Stimulated activated CD8-positive, alpha-beta memory T cell treated with anti-CD3 and anti-CD28 coated beads, Interleukin-12 subunit alpha, Interleukin-12 subunit beta, amount 100 ng/mL, for 1 hour (primary cell): ENCODE data around the gene TSHR.
A peak's percentile ranks its signal among the peaks of the same experiment; 100 is the strongest.
"Not testable (repeated sequence)": the region's sequence is repeated elsewhere in the genome, so short reads cannot be mapped to it uniquely, and the experiment has no call there.

Experiments
- DNase-seq: peaks from one replicate; pipeline ENCODE4 v3.0.0-alpha.2; 2020; ENCODE audit warnings: low read depth

Gene TSHR

DNA sequence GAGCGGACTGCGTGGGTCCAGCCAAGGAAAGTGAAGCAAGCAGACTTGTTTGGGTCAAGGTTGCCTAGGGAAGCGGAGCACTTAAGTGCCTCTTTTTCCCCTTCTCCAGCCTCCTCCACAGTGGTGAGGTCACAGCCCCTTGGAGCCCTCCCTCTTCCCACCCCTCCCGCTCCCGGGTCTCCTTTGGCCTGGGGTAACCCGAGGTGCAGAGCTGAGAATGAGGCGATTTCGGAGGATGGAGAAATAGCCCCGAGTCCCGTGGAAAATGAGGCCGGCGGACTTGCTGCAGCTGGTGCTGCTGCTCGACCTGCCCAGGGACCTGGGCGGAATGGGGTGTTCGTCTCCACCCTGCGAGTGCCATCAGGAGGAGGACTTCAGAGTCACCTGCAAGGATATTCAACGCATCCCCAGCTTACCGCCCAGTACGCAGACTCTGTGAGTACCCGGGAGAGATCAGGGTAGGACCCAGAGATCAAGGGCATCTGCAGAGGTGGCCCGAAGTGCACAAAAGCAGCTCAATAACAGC lies at the start of gene TSHR:
Gene TSHR, plus strand, starts transcription at position 206 of the 526 bp plus-strand sequence. Its CDS starts 60 bp downstream, at position 266.
- no peak for DNase-seq

DNA sequence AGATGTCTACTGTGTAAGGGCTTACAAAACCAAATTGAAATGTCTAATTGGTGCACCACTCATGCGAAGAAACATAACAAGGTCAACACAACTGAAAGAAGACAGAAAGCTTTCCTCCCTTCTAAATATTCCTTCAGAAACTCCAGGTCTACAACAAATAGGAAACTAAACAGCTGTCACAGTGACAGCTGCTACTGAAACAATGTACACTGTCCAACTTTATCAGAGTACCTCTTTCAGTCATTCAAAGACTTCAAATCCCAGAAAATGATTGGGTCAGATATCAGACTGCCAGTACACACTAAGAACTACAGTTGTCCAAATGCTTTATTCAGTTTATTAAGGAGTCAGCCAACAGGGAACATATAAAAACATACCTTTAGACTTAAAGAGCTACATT lies 49.1 kb upstream of the TSHR start:
- no peak for DNase-seq

DNA sequence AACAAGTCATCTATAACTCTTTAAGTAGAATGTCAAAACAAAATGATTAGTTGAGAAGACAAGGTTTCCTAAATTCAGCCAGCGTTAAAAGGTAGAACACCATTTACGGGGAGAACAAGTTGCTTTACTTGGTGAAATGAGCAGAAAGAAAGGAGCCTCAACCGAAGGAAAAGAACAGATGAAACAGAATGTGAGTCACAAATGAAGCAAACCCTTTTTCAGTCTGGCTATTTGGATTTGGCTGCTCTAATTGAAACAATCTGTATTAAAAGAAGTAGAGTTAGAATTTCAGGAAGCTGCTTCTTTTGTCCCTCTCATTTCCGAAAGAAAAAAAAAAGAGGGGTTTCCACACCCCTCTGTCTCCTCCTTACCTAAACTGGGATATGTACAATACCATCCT lies 48.5 kb upstream of the TSHR start:
- no peak for DNase-seq

DNA sequence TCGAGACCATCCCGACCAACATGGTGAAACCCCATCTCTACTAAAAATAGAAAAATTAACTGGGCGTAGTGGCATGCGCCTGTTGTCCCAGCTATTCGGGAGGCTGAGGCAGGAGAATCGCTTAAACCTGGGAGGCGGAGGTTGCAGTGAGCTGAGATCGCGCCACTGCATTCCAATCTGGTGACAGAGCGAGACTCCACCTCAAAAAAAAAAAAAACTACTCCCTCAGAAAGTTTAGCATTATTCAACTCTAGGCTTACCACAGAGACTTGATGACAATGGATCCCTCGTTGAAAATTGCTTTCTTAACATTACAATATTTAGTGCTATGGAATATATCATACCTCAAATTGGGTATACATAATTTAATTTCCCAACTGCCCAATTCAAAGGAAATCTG lies 43.4 kb upstream of the TSHR start:
- not testable (repeated sequence) for DNase-seq

DNA sequence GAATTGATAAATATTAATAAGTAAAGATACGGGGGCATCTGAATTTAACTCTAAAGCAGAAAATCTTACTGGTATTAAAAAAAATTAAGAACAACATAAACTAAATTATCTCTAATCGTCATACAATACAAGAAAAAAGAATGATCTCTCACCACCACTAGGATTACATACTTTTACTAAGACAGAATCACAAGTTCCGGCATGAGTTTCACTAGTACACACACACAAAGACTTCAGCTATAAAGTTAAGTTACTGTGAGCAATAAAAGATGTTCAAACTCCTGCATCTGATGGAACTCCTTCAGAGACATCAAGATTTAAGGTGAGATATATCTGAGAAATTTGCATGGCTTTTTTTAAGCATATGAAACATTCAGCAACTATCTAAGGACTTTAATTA lies 35.8 kb upstream of the TSHR start:
- no peak for DNase-seq

- no peak for DNase-seq
Observed at GRCh38 chr14:80923368-80923767, 32.1 kb upstream of the TSHR start.

- DNase-seq, result no peak
Observed at GRCh38 chr14:80924365-80925103, 30.9 kb upstream of the TSHR start.

GRCh38 chr14:80926397-80927082 lies 28.9 kb upstream of the TSHR start:
- no peak for DNase-seq

GRCh38 chr14:80927083-80927989 lies 28.1 kb upstream of the TSHR start:
- no peak for DNase-seq

DNA sequence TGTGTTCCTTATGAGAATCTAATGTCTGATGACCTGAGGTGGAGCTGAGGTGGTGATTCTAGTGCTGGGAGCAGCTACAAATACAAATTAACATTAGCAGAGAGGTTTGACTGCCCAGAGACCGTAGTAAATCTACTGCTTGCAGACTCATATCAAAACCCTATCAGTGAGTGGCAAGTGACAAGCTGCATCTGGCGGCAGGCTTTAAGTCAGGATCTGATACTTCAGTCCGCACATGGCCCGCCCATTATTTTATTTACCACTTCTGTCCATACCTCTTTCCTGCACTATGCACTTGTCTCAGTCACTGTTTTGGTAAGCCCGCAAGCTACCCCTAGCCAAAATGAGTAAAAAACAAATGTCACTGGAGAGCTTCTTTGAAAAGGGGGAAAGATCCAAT lies 25.3 kb upstream of the TSHR start:
- DNase-seq, result no peak

- no peak for DNase-seq
Observed at GRCh38 chr14:80930836-80931389, 24.5 kb upstream of the TSHR start.

DNA sequence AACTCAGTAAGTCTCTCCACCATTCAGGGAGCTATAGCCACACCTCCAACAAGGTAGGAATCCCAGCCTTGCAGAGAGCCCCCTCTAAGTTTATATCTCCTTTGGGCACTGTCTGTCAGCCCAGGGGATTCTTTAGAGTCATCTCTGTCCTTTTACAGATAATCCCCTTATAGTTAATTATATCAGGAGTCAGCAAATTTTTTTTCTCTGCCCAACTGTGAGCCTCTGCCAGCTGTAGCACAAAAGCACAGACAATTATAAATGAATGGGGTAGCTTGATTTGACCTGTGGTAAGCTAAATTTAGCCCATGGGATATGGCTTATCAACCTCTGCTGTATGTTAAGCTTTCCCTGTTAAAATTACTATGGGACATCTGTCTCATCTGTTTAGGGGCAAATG lies 22.1 kb upstream of the TSHR start:
- DNase-seq, result no peak

DNA sequence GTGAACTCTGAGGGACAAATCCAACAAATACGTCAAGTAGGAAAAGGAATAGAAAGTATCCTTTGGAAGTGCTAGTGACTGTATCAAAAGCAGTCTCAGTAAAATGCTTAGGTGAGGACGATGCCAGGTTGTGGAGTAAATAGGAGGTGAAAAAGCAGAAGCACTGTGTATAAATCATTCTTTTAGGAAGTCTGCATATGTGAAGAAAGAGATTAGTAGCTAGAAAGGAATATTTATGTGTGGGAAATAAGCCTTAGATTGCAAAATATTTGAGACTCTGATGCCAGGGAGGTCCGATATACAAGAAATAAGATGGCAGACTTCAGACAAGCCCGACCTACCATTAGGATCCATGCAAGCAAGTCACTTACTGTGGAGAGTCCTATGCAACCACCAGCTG lies 21.7 kb upstream of the TSHR start:
- no peak for DNase-seq

DNA sequence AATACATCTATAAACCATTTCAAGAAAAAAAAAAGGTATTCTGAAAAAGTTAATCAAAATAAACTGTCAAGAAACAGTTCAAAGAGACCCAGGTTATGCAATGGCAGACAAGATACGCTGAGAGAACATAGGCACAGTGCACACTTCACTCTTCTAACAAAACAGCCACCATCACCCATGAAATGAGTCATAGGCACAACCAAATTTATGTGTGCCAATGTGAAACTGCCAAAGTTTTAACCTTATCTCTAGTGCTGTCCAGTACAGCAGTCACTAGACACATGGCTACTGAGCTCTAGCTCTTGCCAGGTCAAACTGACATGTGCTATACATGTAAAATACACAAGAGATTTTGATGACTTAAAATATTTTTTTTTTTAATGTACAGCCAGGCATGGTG lies 15.3 kb upstream of the TSHR start:
- DNase-seq, result no peak

- peak; percentile 70 for DNase-seq
Observed at GRCh38 chr14:80941241-80942185, 13.9 kb upstream of the TSHR start, which contains the start of gene CEP128. TSS of gene CEP128 (minus strand) at chr14:80941738.

DNA sequence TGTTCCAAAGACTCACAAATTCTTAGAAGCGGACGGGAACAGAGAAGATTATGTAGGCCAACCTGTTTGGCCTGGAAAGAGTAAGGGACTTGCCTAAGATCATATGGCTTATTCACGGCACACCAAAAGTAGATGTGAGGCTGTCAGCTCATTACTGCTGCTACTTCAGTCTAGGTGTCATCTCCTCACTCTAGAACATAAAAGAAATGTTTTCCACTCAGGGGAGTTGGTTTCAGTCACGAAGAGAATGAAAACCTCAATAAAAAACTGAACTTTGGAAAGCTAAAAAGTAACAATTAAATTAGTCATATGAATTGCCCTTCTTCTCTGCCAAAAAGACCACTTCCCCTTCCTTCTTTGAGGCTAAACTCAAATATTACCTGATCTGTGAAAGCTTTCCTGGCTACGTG lies 13.2 kb upstream of the TSHR start:
- no peak for DNase-seq

GRCh38 chr14:80944861-80945617 lies 10.4 kb upstream of the TSHR start:
- no peak for DNase-seq

GRCh38 chr14:80946187-80946586 lies 9.2 kb upstream of the TSHR start:
- no peak for DNase-seq

DNA sequence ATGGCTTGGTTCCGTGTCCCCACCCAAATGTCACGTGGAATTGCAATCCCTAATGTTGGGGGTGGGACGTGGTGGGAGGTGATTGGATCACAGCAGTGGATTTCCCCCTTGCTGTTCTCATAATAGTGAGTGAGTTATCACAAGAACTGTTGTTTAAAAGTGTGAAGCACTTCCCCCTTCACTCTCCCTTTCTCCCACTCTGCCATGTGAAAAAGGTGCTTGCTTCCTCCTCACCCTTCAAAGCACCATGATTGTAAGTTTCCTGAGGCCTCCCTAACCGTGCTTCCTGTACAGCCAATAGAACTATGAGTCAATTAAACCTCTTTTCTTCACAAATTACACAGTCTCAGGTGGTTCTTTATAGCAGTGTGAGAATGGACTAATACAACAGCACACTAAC lies 8.6 kb upstream of the TSHR start:
- no peak for DNase-seq

- DNase-seq, result no peak
Observed at GRCh38 chr14:80948291-80948690, 7.1 kb upstream of the TSHR start.
